Stimulated activated CD4-positive, alpha-beta T cell treated with anti-CD3 and anti-CD28 coated beads, Interleukin-4, amount 100 ng/mL, for 48 hours (primary cell): Measurements from ENCODE around the gene PTPN11.
"Not testable (repeated sequence)": the region's sequence is repeated elsewhere in the genome, so short reads cannot be mapped to it uniquely, and the experiment has no call there.

Source experiments
- DNase-seq, 2 donors: peaks; one replicate each; pipeline ENCODE4 v3.0.0-alpha.2; 2020; ENCODE audit warnings: low read depth in 2 of 2

PTPN11 gene

DNA sequence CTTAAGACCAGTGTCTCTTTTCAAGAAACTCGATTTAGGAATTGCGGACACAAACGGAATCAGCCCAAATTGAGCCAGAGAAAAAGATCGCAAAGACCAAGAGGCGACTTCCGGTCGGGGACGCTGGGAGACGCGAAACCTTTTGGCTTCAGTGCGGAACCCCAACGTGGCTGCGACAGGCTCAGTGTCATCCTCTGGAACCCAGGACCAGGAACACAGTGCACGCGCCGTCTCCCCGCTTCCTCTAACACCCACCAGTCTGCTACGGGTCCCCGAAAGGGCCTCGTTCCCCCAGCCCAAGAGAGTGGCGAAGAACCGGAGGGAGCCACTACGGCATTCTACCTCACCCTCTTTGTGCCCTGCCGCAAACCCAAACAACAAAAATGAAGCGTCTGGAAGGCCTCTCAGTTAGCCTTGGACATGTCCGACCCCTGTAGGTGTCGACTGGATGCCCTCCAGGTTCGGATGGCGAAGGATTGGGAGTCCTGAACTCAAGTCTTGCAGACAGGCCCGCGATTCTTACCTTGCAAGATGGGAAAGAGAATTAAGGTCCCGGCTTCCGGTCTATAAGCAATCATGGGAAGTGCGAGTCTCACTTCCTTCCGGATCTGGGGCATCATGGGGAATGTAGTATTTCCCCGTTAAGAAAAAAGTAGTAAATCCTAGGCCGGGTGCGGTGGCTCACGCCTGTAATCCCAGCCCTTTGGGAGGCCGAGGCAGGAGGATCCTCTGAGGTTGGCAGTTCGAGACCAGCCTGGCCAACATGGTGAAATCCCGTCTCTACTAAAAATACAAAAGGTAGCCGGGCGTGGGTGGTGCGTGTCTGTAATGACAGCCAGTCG lies 9.5 kb upstream of the PTPN11 start, which contains the start of gene RPL6:
Gene RPL6 (minus strand): TSS at position 542 of the 842 bp plus-strand sequence. CDS start 949 bp downstream, outside the sequence.
- DNase-seq = peak; percentile 60 to 66

DNA sequence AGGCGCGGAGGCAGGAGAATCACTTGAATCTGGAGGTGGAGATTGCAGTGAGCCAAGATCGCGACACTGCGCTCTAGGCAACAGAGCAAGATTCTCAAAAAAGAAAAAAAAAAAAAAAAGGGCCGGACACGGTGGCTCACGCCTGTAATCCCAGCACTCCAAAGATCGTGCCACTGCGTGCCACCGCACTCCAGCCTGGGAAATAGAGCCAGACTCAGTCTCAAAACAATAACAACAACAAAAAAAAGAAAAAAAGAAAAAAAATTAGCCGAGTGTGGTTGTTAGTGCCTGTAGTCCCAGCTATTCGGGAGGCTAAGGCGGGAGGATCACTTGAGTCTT lies 8.9 kb upstream of the PTPN11 start:
- no peak for DNase-seq

DNA sequence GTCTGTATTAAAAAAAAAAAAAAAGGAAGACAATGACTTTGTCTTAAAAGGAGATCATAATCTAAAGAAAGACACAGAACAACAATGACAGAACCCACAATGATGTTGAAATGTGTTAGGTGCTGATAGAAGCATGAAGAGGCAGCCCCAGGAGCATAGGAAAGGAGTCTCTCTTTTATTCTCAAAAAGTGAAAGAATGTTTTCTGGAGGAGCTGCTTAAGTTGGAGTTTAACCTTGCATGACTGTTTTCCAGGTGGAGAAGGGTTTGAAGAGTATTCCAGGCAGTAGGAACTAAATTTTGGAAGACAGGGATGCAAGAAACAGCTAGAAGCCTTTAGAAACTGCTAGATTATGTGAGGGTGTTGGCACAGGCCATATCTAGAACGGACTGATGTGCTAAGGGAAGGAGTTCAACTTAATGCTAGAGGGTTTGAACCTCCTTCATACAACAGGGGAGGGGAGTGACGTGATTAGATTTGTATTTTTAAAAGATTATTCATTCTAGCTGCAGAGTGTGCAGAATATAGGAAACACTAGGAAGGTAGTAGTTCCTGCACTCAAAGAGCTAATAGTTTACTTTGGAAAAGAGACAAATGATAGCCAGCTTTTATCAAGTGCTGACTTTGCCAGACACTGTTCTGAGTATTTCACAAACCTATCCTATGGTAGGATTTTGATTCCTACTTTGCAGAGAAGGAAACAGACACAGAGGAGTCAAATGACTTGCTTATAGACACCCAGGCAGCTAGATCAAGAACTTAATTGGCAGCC lies 4.7 kb upstream of the PTPN11 start:
- DNase-seq = no peak

DNA sequence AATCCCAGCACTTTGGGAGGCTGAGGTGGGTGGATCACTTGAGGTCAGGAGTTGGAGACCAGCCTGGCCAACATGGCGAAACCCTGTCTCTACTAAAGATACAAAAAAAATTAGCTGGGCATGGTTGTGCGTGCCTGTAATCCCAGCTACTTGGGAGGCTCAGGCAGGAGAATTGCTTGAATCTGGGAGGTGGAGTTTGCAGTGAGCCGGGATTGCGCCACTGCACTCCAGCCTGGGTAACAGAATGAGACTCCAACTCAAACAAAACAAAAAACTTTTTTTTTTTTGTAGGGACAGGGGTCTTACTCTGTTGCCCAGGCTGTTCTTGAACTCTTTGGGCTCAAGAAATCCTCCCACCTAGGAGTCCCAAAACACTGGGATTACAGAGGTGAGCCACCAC lies 3.3 kb upstream of the PTPN11 start:
- not testable (repeated sequence) for DNase-seq

DNA sequence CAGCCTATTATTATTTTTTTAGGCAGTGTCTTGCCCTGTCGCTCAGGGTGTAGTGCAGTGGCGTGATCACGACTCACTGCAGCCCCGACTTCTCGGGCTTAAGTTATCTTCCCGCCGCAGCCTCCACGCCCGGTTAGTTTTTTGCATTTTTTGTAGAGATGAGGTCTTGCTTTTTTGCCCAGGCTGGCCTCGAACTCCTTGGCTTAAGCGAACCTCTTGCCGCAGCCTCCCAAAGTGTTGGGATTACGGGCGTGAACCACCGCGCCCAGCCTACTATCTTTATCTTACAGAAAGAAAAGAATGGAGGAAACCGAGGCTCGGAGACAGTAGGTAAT lies 507 bp upstream of the PTPN11 start:
- no peak for DNase-seq

DNA sequence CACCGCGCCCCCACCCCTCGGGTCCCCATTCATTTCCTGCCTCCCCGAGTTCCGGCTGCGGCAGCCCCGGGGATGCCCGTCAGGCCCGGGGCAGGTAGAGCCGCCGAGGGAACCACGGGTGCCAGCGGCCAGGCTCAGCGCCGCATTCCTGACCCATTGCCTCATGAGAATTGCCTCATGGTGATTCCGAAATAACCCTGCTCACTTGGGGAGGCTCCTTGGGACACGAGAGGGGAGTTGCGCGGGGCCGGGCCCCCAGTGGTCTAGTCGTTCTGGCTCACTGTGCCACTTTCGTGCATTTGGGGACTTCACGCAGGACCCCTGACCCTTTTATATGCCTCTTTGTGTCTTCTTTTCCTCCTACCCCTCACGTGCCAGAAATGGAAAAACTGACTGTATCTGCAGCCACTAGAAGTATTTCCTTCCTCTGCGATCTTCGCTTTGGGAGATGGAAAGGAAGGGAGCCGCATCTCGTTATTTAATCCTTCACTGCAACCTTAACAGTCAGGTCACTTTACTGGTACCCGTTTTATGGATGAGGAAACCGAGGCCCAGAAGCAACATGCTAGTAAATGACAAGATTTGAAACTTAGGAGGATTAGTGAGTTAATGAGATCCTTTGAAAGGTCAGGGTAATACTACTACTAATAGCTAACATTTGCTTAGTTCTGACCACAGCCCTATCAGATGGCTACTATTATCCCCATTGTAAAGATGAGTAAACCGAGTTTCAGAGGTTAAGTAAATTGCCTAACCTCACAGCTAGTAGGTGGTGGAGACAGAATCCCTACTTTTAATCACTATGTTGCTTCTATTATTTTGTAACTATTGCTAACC lies 768 bp downstream of the PTPN11 start:
- DNase-seq = peak in 1 of 2 donors; percentile 30

DNA sequence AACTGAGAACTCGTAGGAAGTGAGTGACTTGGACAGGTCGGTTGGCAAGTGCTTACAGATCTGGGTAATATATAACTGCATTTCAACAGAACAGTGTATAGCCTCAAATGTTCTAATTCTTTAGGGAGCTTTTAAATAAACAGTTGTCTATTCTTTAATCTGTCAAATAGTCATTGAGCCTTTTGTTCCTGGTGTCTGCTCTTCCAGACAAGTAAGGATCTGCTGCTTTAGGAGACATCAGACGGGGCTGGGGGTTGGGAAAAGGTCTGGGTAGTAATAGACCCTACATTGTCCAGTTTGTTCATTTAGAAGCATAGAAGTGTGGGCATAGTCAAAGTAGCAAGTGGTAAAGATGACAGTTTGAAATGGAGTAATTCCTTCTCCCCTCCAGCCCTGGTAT lies 2.0 kb downstream of the PTPN11 start:
- no peak for DNase-seq

DNA sequence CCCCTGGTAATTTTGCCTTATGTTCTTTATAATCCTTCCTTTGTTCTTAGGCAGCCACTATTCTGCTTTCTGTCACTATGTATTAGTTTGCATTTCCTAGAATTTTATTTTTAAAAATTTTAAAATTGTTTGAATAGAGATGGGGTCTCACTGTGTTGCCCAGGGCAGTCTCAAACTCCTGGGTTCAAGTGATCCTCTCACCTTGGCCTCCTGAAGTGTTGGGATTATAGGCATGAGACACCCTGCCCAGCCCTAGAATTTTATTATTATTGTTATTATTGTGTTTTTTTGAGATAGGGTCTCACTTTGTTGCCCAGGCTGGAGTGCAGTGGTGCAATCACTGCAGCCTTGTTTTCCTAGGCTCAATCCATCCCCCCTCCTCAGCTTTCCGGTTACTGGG lies 2.6 kb downstream of the PTPN11 start:
- DNase-seq = no peak

DNA sequence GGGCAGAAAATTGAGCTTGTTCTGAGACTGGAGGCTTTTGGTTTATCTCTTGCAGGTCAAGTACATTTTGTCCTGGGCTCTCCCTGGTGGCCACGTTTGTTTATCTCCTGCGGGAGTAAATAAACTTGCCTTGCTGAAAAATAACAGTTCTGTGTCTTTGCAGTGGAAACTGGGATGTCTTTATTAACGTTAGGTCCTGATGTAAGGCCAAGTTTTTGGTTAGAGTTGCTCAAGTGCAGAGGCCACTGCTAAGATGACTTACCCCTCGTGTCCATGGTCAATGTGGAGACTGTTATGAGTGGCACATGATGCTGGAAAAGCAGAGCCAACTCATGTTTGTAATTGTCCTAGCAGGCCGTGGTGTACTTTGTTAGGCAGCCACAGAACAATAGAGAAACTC lies 3.8 kb downstream of the PTPN11 start:
- no peak for DNase-seq

DNA sequence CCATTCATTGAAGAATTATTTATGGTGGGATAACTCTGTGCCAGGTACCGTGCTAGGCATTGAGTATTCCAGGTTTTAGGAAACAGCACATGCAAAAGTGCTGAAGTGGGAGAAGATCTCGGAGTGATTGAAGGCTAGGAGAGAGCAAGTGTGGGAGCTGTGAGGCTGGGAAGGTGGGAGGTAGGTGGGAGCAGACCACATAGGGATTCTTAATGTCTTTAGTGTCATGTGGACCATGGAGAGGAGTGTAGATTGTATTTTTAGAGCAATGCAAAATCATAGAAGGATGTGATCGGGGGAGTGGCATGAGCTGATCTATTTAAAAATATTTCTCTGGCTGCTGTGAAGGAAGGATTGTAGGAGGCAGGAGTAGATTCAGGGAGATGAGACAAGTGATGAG lies 5.4 kb downstream of the PTPN11 start:
- no peak for DNase-seq

DNA sequence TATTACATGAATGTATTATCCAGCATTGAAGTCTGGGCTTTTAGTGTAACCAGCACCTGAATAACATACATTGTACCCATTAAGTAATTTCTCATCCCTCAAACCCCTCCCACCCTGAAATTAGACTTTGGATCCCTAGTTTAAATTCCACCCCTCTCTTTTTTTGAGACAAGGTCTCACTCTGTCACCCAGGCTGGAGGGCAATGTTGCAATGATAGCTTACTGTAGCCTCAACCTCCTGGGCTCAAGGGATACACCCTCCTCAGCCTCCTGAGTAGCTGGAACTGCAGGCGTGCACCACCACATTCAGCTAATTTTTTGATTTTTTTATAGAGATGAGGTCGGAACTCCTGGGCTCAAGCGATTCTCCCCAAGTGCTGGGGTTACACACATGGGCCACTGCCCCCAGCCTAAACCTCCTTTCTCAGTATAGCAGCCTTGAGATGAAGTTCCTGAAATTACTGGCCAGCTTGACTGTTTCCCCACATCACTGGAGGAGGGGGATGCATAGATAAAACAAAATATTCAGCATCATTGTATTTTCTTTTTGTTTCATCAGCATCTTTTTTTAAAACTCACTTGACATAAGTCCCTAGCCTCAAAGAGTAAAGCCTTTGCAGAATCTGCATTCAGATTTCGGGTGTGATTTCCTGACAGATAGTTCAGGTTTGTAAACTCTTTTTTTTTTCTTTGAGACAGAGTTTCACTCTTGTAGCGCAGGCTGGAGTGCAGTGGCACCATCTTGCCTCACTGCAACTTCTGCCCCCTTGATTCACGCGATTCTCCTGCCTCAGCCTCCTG lies 7.0 kb downstream of the PTPN11 start:
- no peak for DNase-seq

DNA sequence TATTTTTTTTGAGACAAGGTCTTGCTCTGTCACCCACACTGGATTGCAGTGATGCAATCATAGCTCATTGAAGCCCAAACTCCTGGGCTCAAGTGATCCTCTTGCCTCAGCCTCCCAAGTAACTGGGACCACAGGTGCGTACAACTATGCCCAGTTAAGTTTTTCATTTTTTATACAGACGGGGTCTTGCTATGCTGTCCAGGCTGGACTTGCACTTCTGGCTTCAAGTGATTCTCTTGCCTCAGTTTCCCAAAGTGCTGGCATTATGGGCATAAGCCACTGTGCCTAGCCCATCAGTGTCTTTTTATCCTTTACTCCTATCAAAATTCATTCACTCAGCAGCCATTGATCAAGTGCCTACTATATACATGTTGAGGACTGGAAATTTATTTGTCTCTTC lies 9.0 kb downstream of the PTPN11 start:
- no peak for DNase-seq

DNA sequence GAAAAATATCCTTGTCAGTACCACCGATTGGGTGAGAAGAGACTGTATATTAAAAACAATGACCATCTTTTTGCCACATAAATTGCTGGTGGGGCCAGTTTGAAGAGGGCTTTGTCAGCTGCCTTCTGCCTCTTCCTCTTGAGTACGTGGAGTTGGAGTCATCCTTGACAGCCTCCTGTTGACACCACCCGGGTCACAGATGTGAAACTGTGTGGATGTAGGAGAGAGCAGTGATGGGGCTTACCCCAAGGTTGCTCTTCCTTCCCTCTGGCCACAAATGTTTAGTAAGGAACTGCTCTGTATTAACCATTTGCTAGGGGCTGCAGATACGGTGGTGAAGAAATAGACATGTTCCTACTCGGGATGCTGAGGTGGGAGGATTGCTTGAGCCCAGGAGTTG lies 12.2 kb downstream of the PTPN11 start:
- DNase-seq = peak in 1 of 2 donors; percentile 19

DNA sequence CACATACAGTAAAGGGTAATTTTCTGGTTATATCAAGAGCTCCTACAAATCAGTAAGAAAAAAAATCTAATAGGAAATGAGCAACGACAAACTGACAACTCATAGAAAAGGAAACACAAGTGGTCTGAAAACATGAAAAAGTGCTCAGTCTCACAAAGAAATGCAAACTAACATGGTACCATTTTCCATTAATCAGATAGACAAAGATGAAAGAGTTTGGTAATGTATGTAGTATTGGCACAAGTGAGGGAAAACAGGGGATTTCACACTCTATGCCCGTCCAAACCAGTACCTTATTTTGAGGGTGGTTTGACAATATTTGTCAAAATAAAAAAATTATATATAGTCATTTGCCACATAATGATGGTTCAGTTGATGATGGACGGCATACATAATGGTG lies 13.2 kb downstream of the PTPN11 start:
- no peak for DNase-seq

DNA sequence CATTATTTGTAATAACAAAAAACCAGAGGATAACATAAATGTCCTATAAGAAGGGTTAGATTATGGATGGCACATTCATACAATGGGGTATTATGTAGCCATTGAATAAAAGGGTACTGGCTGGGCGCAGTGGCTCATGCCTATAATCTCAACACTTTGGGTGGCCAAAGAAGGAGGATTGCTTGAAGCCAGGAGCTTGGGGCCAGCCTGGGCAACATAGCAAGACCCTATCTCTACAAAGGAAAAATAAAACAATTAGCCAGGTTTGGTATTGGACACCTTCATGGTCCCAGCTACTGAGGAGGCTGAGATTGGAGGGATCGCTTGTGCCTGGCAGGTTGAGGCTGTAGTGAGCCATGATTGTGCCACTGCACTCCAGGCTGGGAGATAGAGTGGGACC lies 14.8 kb downstream of the PTPN11 start:
- no peak for DNase-seq

DNA sequence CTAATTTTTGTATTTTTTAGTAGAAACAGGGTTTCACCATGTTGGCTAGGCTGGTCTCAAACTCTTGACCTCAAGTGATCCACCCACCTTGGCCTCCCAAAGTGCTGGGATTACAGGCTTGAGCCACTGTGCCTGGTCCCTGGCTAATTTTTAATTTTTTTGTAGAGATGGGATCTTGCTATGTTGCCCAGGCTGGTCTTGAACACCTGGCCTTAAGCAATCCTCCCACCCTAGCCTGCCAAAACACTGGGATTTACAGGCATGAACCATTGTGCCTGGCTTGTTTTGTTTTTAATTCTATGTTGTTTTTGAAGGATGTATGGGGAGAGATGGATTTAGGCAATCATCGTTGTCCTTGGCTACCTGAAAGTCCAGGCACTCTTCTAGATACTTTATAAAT lies 19.9 kb downstream of the PTPN11 start:
- not testable (repeated sequence) for DNase-seq

DNA sequence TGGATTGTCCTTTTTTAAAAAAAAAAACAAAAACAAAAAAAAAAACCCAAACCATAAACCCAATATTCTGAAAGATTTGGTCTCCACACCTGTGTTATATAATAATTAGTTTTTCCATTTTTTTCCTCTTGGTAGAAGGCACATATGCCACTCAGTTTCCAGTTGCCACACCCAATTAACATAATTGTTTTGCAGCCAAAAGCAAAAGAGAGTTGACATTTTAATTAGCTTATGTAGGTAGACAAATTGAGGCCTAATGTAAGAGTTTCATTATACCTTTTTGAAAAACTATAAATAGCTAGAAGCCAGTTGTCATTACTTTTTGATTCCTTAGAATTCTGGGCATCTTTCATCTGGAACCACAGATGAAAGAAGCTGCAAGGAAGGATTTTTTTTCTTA lies 21.0 kb downstream of the PTPN11 start:
- DNase-seq = no peak

DNA sequence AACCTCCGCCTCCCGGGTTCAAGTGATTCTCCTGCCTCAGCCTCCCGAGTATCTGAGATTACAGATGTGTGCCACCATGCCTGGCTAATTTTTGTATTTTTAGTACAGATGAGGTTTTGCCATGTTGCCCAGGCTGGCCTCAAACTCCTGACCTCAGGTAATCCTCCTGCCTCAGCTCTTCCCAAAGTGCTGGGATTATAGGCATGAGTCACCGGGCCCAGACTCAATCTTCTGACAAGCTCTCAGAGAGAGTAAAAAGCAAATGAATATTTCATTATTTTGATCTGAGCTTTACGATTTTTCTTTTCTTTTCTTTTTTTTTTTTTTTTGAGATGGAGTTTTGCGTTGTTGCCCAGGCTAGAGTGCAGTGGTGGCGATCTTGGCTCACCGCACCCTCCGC lies 21.9 kb downstream of the PTPN11 start:
- DNase-seq = not testable (repeated sequence)

DNA sequence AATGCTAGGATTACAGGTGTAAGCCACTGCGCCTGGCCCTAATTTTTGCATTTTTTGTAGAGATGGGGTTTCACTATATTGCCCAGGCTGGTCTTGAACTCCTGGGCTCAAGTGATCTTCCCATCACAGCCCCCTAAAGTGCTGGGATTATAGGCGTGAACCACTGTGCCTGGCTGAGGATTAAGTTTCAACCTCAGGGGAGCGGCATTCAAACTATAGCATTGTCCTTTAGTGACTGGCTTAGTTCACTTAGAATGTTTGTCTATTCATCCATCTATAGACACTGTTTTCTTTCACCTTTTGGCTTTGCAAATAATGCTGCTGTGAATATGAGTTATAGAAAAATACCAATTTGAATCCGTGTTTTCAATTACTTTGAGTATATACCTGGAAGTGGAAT lies 25.2 kb downstream of the PTPN11 start:
- DNase-seq = no peak

DNA sequence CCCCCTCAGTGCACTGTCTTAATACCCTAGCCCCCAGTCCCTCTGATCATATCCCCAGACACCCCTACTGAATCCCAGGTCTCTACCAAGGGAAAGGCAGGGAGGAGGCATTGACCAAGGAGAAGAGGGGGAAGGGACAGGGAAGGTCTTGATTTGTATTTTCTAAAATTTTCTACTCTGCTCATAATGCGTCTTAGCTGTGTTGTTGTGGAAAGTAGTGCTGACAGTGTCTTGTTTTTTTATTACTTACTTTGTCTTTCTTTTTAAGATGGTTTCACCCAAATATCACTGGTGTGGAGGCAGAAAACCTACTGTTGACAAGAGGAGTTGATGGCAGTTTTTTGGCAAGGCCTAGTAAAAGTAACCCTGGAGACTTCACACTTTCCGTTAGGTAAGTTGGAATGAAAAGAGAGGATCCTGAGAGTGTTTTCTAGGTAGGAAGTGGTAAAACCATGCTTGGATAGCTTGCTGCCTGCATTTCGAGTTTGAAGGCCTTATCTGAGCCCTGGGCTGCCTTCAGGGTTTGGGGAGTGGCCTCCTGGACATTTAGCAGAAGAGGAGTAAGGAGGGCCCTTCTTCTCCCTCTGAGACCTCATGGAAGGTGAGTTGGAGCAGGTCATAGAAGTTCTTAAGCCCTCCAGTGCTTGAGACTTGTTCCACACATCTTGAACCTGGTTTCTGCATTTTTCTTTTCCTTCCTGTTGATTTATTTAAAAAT lies 27.4 kb downstream of the PTPN11 start:
- no peak for DNase-seq

DNA sequence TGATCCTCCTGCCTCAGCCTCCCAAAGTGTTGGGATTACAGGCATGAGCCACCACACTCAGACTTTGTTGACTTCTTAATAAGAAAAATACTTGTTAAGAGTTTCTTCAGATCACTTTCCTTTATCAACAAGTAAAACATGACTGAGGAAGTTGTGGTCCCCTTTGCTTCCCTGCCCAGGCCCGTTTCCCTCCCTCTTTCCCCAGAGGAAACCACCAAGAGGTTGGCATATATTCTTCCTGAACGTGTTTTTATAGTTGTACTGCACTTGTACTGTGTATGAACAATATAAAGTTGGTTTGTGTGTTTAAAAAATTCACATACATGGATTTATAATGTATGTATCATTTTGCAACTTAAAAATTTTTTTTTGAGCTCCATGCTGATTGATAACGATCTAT lies 28.4 kb downstream of the PTPN11 start:
- DNase-seq = no peak
